HG03060 (cell line): ENCODE data around the gene MYH11.
"Not testable (repeated sequence)": the region's sequence is repeated elsewhere in the genome, so short reads cannot be mapped to it uniquely, and the experiment has no call there.

Experiments used
- ATAC-seq: cut with Tn5 transposase; IDR thresholded peaks from one replicate; pipeline ENCODE4 v1.9.1; 2021; ENCODE audit warnings: low read depth, moderate number of reproducible peaks; ENCODE audit not compliant: unreplicated experiment

The MYH11 gene

DNA sequence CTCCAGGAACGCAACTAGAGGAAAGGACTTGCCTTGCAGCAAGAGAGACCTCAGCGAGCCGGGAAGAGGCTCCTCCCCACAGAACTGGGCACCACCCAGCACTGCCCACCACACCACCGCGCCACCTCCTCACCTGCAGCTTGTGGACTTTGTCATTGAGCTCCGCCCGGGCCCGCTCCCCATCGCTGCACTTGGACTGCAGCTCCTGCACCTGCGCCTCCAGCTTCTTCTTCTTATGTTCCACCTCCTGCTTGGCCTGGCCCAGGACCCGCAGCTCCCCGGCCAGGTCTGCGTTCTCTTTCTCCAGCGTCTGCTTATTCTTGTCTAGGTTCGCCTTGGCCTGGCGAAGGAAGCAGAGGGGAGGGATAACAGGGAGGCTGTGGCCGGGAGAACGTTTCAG lies 130.1 kb downstream of the MYH11 start:
- no peak for ATAC-seq

DNA sequence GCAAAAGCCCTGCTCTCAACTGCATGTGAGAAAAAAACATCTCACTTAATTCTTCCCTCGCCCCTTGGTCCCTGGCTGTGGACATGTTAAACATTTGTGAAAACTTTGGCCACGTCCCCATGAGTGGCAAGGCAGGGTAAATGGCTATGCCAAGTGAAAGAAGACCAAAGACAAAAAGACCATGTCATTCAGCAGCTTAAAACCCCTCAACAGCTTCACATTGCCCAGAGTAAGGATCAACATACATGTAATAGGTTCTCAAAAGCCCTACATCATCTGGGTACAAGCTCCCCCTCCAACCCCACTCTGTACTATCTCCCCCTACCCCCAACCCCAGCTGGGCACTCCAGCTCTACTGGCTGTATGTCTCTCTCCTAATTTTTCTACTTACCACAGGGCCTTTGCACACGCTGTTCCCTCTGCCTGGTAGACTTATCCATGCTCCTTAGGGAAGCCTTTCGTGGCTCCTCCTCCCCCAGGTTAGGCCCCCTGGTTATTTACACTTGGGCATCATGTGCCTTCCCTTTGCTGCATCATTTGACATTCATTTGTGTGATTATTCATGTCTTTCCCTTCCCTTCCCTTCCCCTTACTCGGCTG lies 131.1 kb downstream of the MYH11 start:
- ATAC-seq = no peak

DNA sequence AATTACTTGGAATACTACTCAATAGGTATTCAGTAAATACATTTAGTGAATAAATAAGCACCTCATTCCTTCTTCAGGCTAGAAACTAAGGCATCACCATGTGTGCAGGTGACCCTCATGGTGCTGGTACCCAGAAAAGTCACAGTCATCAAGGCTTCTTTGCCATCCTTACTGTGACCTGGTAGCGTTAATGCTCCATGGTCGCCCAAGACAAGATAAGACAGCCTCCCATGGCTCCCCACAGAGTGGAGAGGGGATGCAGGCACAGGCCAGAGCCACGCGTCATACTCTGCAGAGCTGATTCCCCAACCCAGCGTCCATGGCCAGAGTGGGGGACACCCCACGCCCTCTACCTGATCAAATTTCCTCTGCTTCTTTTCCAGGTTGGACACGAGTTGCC lies 133.0 kb downstream of the MYH11 start:
- no peak for ATAC-seq

DNA sequence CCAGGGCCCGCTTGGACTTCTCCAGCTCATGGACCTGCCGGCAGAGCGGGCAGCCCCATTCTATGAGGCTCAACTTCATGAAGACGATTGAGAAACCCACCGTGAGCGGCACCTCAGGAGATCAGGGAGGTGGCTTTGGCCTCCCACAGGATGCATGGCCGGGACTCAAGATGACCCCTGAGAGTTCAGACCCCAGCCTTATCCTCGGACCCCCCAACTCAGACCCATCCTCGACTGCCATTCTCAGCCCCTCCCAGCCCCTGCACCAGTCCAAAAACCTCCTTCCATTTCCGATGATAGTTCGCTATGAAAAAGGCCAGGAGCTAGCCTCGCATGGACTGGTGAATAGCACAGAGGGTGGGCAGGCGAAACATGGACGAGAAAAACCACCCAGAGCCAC lies 135.8 kb downstream of the MYH11 start:
- ATAC-seq = no peak

DNA sequence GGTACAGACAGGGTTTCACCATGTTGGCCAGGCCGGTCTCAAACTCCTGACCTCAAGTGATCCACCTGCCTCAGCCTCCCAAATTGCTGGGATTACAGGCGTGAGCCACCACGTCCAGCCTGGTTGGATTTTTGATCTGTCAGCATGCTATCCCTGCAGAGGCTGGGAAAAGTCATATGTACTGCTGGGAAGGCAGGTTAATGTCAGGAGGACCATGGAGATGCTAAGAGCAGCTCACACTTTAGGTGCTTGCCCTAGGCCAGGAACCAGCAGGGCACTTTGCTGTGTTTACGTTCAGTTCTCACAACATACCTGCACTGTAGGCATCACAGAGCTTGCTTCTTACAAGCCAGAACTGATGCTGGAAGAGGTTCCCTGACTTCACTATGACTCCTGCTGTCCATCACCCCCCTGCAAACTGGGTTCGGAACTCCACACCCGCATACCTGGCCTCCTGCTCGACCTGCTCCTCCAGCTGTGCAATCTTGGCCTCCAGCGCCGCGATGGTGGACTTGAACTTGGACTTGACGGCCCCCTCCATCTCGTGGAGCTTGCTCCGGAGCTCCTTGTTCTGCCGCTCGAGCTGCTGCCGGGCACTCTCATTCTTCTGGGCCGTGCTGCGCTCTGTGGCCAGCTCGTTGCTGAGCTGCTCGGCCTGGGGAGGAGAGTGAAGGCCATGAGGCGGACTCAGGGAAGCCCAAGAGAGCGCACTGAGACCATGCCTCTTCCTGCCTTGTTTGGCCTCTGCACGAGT lies 140.0 kb downstream of the MYH11 start:
- ATAC-seq = no peak

DNA sequence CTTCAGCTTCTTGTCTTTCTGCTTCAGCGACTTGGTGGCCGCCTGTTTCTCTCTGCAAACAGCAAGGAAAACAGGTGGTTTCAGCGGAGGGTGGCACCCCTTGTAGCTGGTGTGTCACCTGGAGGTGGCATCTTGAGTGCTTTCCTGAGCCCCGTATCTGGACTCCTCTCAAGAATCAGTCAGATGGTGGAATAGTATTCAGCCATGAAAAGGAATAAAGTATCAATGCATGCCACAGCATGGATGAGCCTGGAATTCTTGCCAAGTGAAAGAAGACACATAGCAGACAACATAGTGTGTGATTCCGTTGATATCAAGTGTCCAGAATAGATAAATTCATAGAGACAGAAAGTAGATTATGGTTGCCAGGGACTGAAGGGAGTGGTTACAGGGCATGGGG lies 141.6 kb downstream of the MYH11 start:
- ATAC-seq = no peak

DNA sequence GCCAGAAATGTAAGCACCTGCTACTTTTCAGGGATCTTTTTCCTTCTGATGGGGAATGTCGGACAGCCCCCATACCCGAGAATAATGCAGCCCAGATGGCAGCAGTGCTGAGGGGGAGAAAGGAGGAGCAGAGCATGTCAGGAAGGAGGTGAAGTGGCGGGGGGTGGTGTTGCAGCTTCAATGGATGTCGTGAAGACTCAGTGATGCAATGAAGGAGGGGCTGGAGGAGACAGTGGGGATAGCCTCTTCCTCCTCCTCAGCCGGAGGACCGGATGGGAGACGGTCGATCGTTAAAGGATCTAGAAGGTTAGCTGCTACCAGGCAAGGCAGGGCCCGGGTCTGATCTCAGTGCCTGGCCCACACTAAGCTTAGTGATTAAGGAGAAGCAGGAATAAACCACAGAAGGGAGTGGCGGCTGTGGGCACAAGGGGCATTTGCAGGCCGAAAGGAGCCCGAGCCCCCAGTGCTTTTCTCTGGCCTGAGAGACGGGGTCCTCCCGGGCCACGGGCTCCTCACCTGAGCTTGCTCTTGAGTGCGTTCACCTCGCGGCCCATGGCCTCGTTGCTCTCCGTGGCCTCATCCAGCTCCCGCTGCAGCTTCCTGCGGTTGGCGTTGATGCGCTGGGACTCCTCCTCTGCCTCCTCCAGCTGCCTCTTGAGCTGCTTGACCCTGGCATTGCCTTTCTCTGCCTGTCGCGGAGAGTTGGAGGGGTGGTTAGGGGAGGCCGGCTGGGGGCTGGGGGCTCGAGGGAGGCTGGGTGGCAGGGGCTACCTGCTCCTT lies 142.2 kb downstream of the MYH11 start:
- ATAC-seq = no peak

DNA sequence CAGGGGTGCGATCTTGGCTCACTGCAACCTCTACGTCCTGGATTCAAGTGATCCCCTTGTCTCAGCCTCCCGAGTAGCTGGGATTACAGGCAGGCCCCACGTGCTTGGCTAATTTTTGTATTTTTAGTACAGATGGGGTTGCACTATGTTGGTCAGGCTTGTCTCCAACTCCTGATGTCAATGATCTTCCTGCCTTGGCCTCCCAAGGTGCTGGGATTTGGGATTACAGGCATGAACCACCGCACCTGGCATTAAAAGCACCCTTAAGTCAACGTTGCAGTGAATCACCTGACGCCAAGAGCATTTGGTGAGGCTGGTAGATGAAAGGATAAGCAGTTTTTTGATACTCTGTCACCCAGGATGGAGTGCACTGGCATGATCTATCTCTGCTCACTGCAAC lies 147.8 kb downstream of the MYH11 start:
- no peak for ATAC-seq

DNA sequence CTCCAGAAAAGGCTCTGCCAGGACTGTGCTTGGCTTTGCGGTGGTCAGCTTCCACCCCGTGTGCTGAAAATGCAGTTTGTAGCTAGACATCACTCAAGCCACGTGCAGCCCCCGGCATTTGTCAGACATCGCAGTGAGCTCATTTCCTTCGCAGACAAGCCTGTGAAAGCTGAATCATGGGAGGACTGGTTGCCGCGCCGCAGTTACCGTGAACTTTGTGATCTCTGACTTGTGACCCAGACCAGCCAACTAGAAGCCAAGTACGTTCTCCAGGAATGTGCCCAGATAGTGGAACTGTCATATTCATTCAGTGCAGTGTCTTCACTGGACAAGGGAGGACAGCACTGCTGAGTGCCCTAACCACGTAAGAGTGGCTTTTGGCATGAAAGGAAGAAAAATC lies 148.7 kb downstream of the MYH11 start:
- ATAC-seq = no peak

DNA sequence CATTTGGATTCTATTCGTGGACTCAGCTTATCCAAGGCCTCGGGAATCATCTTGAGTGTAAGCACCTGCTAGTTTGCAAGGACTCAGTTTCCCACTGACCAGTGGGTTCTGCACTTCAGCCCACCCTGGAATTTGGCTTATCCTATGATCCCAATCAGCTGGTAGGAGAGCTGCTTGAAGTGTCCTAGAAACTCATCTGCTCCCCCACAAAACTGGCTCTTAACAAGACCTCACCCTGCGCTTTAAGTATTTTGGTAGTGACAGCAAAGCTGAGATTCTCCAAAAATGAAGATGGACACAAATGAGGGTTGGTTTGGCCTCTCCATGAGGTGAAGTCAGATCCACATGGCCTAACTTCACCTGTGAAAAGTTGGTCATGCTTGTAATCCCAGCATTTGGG lies 149.5 kb downstream of the MYH11 start:
- ATAC-seq = no peak

DNA sequence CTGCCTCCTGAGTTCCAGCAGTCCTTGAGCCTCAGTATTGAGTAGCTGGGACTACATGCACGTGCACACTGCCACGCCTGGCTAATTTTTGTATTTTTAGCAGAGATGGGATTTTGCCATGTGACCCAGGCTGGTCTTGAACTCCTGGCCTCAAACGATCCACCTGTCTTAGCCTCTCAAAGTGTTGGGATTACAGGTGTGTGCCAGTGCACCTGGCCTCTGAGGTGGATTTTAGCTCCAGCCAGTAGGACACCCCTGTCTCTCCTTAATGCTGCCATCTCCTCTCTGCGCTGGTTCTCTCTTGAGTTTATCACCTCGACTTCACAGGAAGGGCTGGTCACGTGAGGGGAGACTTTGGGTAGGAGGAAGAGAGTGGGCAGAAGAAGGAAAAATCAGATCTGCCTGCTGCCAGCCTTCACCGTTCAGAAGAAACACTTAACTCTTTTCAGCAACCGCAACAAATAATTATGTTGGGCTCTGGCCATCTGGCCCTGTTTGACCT lies 151.7 kb downstream of the MYH11 start:
- ATAC-seq = no peak

DNA sequence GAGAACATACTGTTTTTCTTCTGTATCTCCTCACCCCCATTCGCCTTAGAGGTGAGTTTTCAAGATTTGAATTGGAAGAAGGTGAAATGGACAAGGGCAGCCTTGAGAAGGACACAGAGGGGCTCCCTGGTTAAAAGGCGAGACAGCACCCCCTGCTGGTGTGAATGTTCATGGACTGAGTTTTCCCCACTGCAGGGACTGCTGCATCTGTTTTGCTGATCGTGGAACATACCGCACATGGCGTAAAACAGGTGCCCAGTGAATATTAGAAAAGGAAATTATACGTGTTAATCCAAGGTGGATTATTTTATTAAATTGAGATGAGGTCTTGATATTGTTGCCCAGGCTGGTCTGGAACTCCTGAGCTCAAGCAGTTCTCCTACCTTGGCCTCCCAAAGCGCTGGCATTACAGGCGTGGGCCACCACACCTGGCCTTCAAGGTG lies 152.3 kb downstream of the MYH11 start:
- ATAC-seq = no peak

DNA sequence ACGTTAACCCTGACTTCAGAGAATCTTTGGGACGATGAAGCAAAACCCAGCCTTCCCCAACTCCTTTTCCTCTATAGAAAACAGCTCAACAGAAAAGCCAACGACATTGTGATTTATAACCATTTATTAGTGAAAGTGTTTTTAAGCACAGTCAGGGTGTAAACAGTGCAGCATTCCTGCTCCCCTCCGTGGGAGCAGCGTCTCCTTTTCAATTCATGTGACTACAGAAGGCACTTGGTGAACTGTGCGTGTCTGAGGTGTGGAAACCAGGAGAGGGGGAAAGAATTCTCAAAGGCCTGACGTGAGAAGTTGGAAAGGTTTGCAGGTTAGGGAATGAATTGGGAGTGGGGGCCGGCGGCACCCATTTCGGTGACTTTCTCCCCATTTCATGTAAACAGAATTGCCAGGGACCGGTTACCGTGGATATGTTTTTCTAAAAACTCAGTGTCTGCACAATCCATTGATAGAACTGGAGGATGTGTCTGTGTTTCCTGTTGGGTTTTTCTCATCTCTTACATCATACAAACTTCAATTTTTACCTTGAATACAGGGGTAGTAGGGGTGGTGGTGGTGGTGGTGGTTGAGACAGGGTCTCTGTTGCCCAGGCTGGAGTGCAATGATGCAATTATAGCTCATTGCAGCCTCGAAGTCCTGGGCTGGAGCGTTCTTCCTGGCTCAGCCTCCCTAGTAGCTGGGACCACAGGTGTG lies 153.6 kb downstream of the MYH11 start:
- no peak for ATAC-seq

DNA sequence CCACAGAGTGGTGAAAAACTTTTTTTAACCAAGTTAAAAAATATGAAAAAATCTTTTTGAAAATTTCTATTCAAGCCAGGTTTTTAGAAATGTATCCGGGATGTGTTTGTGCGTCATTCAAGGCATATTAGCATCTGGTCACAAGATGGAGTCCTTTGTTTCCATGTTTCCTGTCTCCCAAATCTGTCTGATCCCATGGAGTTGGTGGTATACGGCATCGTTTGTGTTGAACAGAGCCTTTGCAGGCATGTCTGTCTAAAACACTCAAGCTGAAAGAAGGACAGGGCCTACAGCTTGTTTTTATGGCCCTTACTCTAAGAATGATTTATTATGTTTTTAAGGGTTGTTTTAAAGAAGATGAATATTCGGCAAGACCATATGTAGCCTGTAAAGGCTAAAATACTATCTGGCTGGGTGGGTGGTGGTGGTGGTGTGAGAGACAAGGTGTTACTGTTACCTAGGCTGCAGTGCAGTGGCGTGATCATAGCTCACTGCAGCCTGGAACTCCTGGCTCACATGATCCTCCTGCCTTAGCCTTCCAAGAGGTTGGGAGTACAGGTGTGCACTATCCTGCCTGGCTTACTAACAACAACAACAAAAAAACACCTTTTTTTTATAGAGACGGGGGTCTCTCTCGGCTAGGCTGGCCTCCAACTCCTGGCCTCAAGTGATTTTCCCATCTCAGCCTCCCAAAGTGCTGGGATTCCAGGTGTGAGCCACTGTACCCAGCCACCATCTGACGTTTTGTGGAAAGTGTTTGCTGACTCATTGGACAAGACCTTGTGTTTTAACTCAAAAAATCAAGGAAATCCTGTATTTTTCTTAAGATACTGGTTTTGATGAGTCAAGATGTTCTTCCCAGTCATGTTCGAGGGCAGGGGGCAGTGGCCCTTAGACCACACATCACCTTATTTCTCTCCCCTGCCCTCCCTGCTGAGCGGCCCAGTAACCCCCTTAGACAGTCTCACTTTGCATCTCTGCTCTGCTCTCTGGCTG lies 154.6 kb downstream of the MYH11 start:
- no peak for ATAC-seq

DNA sequence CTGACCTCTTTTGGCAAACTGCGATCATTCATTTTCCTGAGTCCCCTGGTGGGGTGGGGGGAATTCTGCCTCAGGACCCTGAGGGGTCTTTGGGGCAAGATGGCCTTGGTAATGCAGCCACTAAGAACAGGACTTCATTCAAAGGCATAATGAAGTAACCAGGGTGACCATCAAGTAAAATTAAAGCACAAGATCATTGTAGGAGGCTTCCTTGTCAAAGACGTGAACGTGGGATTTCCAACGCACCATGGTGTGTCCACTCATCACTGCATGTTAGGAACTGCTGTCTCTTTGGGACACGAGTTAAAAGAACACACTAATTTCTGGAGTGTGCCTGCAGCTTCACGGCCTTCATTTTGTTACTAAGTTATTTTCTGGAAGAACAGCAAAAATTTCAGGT lies 155.5 kb downstream of the MYH11 start:
- no peak for ATAC-seq

DNA sequence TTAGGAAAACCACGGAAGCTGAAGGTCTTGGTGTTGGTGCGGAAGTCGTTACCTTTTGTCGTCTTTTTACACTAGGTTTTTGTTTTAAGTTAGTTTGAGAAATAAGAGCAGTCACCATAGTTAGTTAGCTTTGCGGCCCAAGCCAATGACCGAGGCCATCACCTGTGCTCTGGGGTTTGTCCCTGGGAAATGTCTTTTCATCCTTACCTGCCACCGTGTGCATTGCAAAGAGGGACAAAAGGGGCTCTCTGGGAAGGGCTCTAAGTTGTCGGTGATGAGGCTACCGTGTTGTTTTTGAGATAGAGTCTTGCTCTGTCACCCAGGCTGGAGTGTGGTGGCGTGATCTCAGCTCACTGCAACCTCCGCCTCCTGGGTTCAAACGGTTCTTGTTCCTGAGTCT lies 157.0 kb downstream of the MYH11 start:
- ATAC-seq = no peak

DNA sequence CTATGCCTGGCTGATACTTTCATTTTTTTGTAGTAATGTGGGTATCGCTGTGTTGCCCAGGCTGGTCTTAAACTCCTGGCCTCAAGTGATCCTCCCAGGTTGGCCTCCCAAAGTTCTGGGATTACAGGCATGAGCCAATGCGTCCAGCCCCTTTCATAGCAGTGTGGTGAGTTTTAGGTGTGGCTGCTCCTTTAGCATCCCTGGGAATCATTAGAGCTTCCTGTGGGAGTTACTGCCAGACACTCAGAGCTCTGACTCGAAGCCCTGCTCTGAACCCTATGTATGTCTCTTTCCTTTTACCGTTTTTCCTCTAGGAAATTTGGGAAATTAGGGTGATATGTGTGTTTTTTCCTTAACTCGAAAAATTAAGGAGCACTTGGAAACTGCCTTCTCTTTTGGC lies 162.3 kb downstream of the MYH11 start:
- ATAC-seq = no peak

DNA sequence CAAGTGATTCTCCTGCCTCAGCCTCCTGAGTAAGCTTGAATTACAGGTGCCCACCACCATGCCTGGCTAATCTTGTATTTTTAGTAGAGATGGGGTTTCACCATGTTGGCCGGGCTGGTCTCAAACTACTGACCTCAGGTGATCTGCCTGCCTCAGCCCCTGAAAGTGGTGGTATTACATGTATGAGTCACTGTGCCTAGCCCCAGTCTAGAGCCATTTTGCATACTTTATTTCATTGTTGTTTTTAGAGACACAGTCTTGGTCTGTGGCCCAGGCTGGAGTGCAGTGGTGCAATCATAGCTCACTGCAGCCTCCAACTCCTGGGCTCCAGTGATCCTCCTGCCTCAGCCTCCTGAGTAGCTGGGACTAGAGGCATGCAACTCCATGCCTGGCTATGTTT lies 164.3 kb downstream of the MYH11 start:
- ATAC-seq = not testable (repeated sequence)

DNA sequence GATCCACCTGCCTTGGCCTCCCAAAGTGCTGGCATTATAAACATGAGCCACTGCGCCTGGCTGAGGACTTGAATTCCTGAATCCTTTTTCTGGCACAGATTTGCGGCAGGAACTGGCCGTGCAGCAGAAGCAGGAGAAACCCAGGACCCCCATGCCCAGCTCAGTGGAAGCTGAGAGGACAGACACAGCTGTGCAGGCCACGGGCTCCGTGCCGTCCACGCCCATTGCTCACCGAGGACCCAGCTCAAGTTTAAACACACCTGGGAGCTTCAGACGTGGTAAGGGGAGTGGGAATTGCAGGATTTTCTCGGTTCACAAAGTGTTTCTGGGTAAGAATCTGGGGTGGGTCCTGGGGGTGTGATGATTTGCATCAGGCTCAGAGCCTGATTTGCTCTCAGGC lies 165.8 kb downstream of the MYH11 start:
- ATAC-seq = no peak

DNA sequence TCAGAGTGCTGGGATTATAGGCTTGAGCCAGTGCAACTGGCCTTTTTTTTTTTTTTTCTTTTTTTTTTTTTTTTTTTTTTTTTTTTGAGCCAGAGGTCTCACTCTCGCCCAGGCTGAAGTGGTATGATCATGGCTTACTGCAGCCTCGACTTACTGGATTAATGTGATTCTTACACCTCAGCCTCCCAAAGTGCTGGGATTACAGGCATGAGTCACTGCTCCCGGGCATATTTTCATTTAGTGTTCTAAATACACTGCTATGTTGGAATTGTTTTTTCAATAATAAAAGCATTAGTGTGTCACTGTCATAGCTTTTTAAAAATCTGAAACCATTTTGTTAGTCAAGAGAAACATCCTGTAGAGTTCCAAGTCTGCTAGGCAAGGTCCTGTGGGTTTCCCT lies 166.5 kb downstream of the MYH11 start:
- no peak for ATAC-seq
